NCI-H774 (cell line): ENCODE measurements around the gene FBRSL1.
"Not testable (repeated sequence)": the region's sequence is repeated elsewhere in the genome, so short reads cannot be mapped to it uniquely, and the experiment has no call there.

Experiments
- DNase-seq: peaks from one replicate; lab custom pipeline; 2025; lab: John Stamatoyannopoulos, UW

The FBRSL1 gene

GRCh38 chr12:132453361-132454192, 36.4 kb upstream of the FBRSL1 start:
- DNase-seq = no peak

GRCh38 chr12:132454193-132454932, 35.6 kb upstream of the FBRSL1 start:
- no peak for DNase-seq

GRCh38 chr12:132454933-132455418, 35.0 kb upstream of the FBRSL1 start:
- no peak for DNase-seq

- DNase-seq = no peak
Observed at GRCh38 chr12:132455565-132455964, 34.4 kb upstream of the FBRSL1 start.

GRCh38 chr12:132456186-132456943, 33.6 kb upstream of the FBRSL1 start:
- DNase-seq = no peak

- DNase-seq = no peak
Observed at GRCh38 chr12:132456944-132457495, 32.9 kb upstream of the FBRSL1 start.

GRCh38 chr12:132458441-132458840, 31.5 kb upstream of the FBRSL1 start:
- DNase-seq = no peak

- DNase-seq = no peak
Observed at GRCh38 chr12:132458846-132459641, 30.9 kb upstream of the FBRSL1 start.

GRCh38 chr12:132460571-132460970, 29.4 kb upstream of the FBRSL1 start:
- no peak for DNase-seq

GRCh38 chr12:132461526-132461925, 28.4 kb upstream of the FBRSL1 start:
- no peak for DNase-seq

- no peak for DNase-seq
Observed at GRCh38 chr12:132462788-132463187, 27.2 kb upstream of the FBRSL1 start.

- DNase-seq = not testable (repeated sequence)
Observed at GRCh38 chr12:132463284-132463924, 26.5 kb upstream of the FBRSL1 start.

GRCh38 chr12:132464304-132464703, 25.6 kb upstream of the FBRSL1 start:
- DNase-seq = not testable (repeated sequence)

GRCh38 chr12:132464820-132465219, 25.1 kb upstream of the FBRSL1 start:
- no peak for DNase-seq

GRCh38 chr12:132465269-132466190, 24.4 kb upstream of the FBRSL1 start:
- DNase-seq = no peak

GRCh38 chr12:132466241-132467201, 23.4 kb upstream of the FBRSL1 start:
- DNase-seq = no peak

- no peak for DNase-seq
Observed at GRCh38 chr12:132467511-132467910, 22.4 kb upstream of the FBRSL1 start.

- no peak for DNase-seq
Observed at GRCh38 chr12:132469423-132469822, 20.5 kb upstream of the FBRSL1 start.
